Thyroid gland (tissue), 4 donors: Measurements from ENCODE around the gene CPNE2. TPM values are rescaled to one million over a fixed set of nuclear protein-coding genes. Genes with fewer than 3 reads are reported as not detected.

Source experiments
- DNase-seq, 2 donors: peaks; one replicate each; pipeline ENCODE4 v3.0.0-alpha.2; 2019
- H3K27ac ChIP-seq, 3 donors: fragments of 200-600 bp; sonication (generic); 1 replicate in 2 of 3; 2 replicates in 1 of 3; pipeline ENCODE4 v1.5.1; 2016 to 2019; ENCODE audit warnings: mild to moderate bottlenecking in 1 of 3, moderate library complexity in 1 of 3
- H3K27me3 ChIP-seq: fragments of 200-600 bp; sonication (generic); one replicate; pipeline ENCODE4 v1.5.1; 2019
- H3K36me3 ChIP-seq, 2 donors: fragments of 200-600 bp; sonication (generic); one replicate each; pipeline ENCODE4 v1.5.1; 2016 to 2019
- H3K4me1 ChIP-seq, 2 donors: fragments of 200-600 bp; sonication (generic); one replicate each; pipeline ENCODE4 v1.5.1; 2017 to 2019
- H3K4me3 ChIP-seq, 3 donors: fragments of 200-600 bp; sonication (generic); replicated peaks in 1 of 3; 1 replicate in 2 of 3; 2 replicates in 1 of 3; pipeline ENCODE4 v1.5.1; 2016; ENCODE audit warnings: mild to moderate bottlenecking in 1 of 3
- H3K9me3 ChIP-seq: fragments of 200-600 bp; sonication (generic); one replicate; pipeline ENCODE4 v1.5.1; 2017
- CTCF ChIP-seq, 6 experiments: fragments of 200-600 bp in 3 of 6; fragments of 450-650 bp in 3 of 6; sonication (generic) in 3 of 6; IDR thresholded peaks; one replicate each; pipeline ENCODE4 v1.5.1; 2016 to 2019; ENCODE audit warnings: antibody characterized with exemption in 6 of 6, mild to moderate bottlenecking in 2 of 6, inconsistent platforms in 1 of 6, moderate library complexity in 1 of 6
- POLR2A ChIP-seq, 2 donors: fragments of 450-650 bp; IDR thresholded peaks; one replicate each; pipeline ENCODE4 v1.6.1; 2017; ENCODE audit warnings: antibody characterized with exemption in 2 of 2, mild to moderate bottlenecking in 2 of 2, moderate library complexity in 1 of 2
- WGBS, 2 donors: methylation state at CpG; one replicate each; pipeline ENCODE4 v1.1.5; 2017; 5-methylcytosine and 5-hydroxymethylcytosine counted together
- intact Hi-C: fragments of 100-400 bp; cut with DNase I; formaldehyde crosslinking; loops from one replicate; pipeline ENCODE4 v1.15.1; 2023
- total RNA-seq, 4 donors: library from RNA; depleted of rRNA; stranded (reverse); fragments of >200 nt; gene quantifications; one replicate each; pipeline ENCODE4 v1.2.3, GENCODE V29; 2016

CPNE2 gene
- total RNA-seq, 4 donors from 2014 or later: 26.6 to 33.3 (median 29.2) TPM

- Histone ChIP-seq H3K27me3 (no peaks in the 10 kb centered on the region), H3K27ac (no peak overlapping the region), H3K4me1 (peaks cover 5 to 9% of the 10 kb centered on the region in 2 donors), H3K9me3 (no peaks in the 10 kb centered on the region), H3K4me3 (no peak overlapping the region), H3K36me3 (peaks cover 0 to 9% of the 10 kb centered on the region in 2 donors)
- no peak for DNase-seq
- intact Hi-C loops: no loop called here
- TF ChIP-seq POLR2A (IDR thresholded peaks at IDR 0.05): no peak
- TF ChIP-seq CTCF (IDR thresholded peaks at IDR 0.05): no peak
- WGBS, 2 donors: 97 to 98% methylated on average over 4 of the region's 4 CpGs
Observed at GRCh38 chr16:57125376-57125775, 33.0 kb downstream of the CPNE2 start.

DNA sequence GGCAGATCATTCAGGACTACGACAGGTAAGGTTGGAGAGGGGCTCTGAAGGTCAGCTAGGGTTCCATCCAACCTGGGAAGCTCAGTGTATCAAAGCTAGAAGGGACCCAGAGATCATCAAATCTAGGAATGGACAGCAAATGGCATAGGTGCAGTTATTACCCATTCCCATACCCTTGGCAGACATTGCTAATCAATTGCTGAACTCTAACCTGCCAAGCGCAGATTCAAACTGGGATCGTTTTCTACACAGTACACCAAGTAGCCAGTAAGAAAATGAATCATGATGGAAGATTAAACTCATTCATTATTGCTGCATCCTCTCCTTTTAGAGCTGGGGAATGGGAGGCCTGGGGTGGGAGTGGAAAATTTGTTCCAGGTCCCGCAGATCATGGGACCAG is 33.6 kb downstream of the CPNE2 start:
- H3K4me1 ChIP-seq: peaks cover 5 to 9% of the 10 kb centered on the region in 2 donors
- intact Hi-C loops: no loop called here
- no peak overlapping the region for H3K4me3 ChIP-seq
- WGBS, 2 donors: 98 to 100% methylated on average over 4 of the region's 4 CpGs
- no peaks in the 10 kb centered on the region for H3K27me3 ChIP-seq
- no peak overlapping the region for H3K27ac ChIP-seq
- no peaks in the 10 kb centered on the region for H3K9me3 ChIP-seq
- DNase-seq: no peak
- TF ChIP-seq CTCF (IDR thresholded peaks at IDR 0.05): no peak
- TF ChIP-seq POLR2A (IDR thresholded peaks at IDR 0.05): no peak
- H3K36me3 ChIP-seq: peaks cover 0 to 9% of the 10 kb centered on the region in 2 donors

- intact Hi-C loops: no loop called here
- Histone ChIP-seq H3K4me1 (peaks cover 5 to 9% of the 10 kb centered on the region in 2 donors), H3K9me3 (no peaks in the 10 kb centered on the region), H3K36me3 (peaks cover 0 to 6% of the 10 kb centered on the region in 2 donors), H3K27ac (no peak overlapping the region), H3K27me3 (no peaks in the 10 kb centered on the region), H3K4me3 (no peak overlapping the region)
- DNase-seq: no peak
- no peak for TF ChIP-seq POLR2A (IDR thresholded peaks at IDR 0.05)
- no peak for TF ChIP-seq CTCF (IDR thresholded peaks at IDR 0.05)
- 89 to 95% methylated on average over 4 of the region's 4 CpGs for WGBS, 2 donors
Observed at GRCh38 chr16:57126411-57126810, 34.0 kb downstream of the CPNE2 start.

DNA sequence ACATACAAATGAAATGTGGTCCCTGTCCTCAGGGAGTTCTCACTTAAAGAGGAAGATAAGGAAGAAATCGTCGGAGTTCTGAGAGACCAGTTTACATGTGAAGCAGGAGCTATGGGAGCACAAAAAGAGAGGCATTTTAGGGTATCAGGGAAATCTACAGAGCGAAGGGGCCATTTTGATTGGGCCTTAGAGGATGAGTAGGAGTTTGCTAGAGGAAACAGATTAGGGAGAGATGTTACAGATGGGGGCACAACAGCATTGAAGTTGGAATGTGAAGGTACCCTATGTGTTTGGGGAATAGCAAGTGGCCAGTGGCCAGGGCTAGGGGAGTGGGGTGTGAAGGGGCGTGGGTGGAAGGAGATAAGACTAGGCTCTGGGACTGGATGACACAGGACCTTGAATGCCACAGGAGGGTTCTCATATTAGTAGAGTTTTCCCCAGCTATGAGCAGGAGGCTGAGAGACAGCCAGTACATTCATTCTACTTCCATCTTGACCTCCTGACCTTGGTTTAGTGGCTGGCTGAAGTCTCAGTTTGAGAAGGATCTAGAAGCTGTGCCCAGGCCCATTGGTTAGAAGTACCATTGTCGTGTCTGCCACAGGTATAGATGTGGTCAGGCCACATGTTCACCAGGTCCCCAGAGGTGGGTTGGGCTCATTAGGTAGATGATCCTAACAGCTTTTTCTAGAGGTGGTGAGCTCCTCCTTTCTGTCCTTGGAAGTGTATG is 34.8 kb downstream of the CPNE2 start:
- no peak overlapping the region for H3K27ac ChIP-seq
- no peak overlapping the region for H3K4me3 ChIP-seq
- no peaks in the 10 kb centered on the region for H3K36me3 ChIP-seq
- intact Hi-C loops: no loop called here
- no peak for TF ChIP-seq CTCF (IDR thresholded peaks at IDR 0.05)
- no peak for TF ChIP-seq POLR2A (IDR thresholded peaks at IDR 0.05)
- peaks cover 5 to 9% of the 10 kb centered on the region in 2 donors for H3K4me1 ChIP-seq
- H3K27me3 ChIP-seq: no peaks in the 10 kb centered on the region
- H3K9me3 ChIP-seq: no peaks in the 10 kb centered on the region
- DNase-seq: no peak
- WGBS, 2 donors: 93 to 95% methylated on average over 5 of the region's 5 CpGs

GRCh38 chr16:57127836-57128235 is 35.5 kb downstream of the CPNE2 start:
- Histone ChIP-seq H3K36me3 (no peaks in the 10 kb centered on the region), H3K27ac (no peak overlapping the region), H3K27me3 (no peaks in the 10 kb centered on the region), H3K9me3 (no peaks in the 10 kb centered on the region), H3K4me1 (peaks cover 5 to 9% of the 10 kb centered on the region in 2 donors), H3K4me3 (no peak overlapping the region)
- TF ChIP-seq POLR2A (IDR thresholded peaks at IDR 0.05): no peak
- no peak for TF ChIP-seq CTCF (IDR thresholded peaks at IDR 0.05)
- 93 to 95% methylated on average over 7 of the region's 7 CpGs for WGBS, 2 donors
- intact Hi-C loops: no loop called here
- no peak for DNase-seq
